Nucleus accumbens (tissue), 56 donors: ENCODE results near the gene STOX2.
"Not testable (repeated sequence)": the region's sequence is repeated elsewhere in the genome, so short reads cannot be mapped to it uniquely, and the experiment has no call there.

Experiments used
- DNase-seq, 56 donors: peaks; one replicate each; lab custom pipeline; 2025; lab: John Stamatoyannopoulos, UW

Gene STOX2

DNA sequence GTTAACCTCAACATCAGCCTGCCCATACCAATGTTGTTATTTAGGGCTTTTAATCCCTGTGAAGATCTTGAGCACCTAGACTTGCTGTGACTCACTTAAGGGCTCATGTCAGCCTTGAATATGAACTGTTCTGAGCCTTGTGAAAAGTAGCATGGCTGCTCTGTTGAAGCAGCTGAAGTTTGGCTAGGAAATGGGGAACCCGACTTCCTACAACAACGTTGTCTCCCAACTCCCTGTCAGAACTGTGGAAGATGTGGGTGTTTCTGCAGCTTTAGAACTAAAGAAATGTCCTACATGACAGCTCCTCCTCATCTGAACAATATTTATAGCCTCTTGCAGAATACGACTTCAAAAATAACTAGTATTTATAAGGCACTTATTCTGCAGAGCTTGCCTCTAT, 27.5 kb downstream of the STOX2 start:
- peak in 15 of 56 donors; percentile 4 to 68 (median 25) for DNase-seq

DNA sequence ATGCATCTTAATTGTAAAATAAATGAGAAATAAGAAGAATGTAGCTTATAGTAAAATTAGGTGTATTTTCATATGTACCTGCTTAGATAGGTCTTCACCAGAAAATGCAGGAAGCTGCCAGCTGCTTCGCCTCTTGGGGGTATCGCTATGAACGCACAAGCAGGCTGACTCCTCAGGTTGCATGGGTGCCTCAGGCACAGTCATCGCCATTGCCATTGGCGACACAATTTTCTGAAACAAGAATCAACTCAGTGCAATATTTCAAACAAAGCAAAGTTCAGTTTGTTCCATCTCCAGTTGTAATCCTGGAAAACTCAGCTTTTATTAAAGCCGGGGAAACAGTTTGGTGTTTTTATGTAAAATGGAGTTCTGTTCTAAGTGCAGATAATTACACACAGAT, 29.7 kb downstream of the STOX2 start:
- DNase-seq: no peak

DNA sequence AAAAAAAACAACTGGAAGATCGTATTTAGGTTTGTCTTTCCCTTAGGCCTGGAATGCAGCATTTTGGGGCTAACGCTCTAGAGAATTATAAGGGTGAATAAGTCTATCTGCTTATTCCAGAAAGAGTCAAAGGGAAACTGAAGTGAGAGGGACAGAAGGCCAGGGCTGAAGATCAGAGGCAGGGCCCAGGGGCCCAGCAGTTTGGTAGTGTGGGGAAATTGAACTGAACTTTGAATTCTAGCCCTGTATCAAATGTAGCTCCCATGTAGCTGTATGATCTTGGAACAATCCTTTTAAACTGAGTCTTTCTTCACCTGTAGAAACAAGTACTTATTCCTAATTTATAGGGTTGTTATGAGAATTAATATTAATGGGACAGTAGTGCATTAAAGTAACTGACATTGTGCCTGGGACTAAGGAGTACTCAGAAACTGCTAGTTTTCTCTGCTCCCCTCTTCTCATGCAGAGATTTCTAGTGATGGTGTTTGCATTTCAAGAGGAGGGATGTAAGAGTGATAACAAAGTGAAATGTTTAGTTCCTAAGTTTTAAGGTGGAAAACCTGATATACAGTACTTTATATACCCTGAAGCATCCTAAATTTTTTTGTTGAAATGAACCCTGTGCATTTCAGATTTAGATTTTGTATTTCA, 30.4 kb downstream of the STOX2 start:
- no peak for DNase-seq

DNA sequence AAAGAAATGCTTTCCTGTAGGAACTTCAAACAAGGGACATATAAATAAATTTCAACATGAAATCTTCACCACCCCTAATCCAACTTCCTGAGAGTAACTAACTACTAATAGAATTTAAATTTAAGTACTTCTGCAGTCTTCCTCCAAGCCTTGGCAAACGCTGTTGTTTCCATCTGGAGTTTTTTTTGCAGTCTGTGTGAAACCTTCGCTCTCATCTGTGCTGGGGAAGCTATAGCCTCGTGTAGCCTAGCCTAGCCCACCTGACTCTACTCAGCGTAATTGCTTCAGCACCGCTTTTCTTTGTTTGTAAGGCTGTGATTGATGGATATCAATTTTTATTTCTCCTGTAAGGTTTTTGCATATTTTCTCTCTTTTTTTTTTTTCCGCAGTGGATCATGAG, 30.9 kb downstream of the STOX2 start:
- DNase-seq: no peak

DNA sequence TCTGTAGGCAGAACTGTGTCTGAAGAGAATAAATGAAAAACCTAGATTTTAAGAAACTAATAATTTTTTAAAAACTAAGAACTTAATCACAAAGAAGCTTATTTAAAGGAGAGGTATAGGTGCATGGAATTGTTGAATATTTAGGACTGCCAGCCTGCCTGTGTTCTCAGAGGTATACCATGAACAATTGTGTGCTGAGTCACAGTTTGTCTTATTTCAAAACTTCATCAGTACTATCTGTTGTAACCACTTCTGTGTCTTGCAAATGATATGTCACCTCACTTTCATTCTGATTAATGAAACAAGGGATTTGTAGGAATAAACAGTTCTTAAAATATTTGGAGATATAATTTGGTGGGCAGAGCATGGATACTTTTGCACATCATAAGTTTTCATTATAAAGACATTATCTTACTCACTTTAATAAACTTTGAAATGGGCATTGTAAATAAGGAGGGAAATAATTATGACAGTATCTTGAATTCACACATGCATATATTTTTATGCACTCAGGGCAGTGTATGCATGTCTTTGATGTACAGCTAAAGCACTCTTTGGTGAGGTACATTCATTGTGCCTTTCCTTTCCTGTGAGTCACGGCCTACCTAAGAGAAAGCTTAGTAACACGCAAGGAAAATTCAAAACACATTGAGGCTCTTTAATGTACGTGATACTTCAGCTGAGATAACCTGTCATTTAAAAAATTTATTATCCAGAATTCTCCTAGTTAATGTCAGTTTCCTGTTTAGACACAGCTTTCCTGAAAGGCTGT, 31.7 kb downstream of the STOX2 start:
- no peak for DNase-seq

DNA sequence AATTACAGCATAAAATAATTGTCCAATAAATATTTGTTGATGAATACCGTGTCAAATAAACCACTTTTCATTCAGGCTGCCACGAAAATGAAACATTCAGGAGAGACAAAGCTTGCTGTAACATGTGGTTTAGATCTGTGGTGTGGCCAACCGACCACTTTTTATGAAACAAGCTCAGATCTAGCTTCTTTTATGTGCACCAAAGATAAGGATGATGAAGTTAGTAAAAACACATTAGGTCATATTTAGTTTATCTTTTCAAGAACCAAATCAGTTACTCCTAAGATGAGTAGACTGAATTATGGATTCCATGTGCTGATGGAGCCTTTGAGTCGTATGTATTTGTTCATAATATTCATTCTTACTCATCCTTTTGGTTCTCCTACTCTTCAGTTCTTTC, 35.8 kb downstream of the STOX2 start:
- DNase-seq: no peak

DNA sequence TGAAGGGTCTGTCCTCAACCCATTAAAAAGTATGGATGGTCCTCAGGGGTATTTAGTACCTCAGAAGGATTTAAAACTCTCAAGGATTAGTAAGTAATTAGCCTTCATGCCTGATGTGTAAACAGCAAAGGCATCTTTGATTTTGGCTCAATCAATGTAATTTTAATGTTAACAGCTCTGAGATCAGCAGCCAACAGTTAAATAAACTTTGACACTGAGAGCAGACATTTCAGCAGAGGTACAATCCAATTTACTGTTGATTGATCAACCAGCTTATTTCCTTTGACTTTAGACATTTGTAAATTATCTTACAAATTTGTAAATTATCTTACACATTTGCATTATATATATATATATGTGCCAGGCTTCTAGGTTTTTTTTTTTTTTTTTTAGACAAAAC, 36.9 kb downstream of the STOX2 start:
- no peak for DNase-seq

DNA sequence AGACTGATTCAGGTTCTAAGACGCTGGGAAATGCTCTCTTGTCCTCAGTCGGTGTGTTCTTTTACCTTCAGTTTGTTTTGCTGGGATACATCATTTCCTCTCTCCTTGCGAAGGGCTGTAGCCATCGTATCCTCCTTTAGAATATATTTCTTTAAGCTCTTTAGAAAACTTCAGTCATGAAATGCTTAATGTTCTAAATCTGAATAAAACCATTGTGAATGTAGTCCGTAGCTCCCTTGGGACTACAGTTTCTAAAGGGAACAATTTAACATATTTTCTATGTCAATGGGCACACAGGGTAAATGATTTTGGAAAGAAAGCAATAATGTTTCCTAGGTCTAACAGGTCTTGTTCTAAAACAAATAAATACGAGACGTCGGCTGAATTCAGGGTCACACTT, 40.6 kb downstream of the STOX2 start:
- DNase-seq: no peak

DNA sequence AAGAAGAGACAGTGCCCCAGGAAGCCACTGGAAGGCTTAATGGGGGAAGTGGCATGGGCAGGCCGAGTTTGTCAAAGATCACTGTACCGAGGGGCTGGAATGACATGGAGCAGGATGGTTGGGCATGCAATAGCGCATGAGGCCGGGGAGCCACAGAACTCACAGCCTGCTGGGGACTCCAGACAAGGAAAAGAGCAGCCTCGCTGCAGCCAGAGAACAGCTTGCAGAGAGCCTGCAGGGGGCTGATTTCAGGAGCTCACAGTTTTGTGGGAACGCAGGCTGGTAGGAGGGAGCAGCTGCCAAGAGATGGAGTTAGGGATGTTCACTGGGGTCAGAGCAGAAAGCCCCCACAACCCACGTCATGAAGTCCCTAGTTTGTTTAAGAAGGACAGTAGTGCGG, 45.4 kb downstream of the STOX2 start:
- no peak for DNase-seq

DNA sequence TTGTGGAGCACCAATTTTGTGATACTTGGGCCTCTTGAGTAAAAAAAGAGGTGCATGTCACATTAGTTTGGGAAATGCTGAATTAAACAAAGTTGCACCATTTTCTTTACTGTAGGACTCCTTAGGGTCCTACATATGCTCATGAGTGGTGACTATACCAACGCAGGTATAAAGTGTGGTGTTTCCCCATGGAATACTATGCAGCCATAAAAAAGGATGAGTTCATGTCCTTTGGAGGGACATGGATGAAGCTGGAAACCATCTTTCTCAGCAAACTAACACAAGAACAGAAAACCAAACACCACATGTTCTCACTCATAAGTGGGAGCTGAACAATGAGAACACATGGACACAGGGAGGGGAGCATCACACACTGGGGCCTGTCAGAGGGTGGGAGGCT, 47.5 kb downstream of the STOX2 start:
- DNase-seq: not testable (repeated sequence)

DNA sequence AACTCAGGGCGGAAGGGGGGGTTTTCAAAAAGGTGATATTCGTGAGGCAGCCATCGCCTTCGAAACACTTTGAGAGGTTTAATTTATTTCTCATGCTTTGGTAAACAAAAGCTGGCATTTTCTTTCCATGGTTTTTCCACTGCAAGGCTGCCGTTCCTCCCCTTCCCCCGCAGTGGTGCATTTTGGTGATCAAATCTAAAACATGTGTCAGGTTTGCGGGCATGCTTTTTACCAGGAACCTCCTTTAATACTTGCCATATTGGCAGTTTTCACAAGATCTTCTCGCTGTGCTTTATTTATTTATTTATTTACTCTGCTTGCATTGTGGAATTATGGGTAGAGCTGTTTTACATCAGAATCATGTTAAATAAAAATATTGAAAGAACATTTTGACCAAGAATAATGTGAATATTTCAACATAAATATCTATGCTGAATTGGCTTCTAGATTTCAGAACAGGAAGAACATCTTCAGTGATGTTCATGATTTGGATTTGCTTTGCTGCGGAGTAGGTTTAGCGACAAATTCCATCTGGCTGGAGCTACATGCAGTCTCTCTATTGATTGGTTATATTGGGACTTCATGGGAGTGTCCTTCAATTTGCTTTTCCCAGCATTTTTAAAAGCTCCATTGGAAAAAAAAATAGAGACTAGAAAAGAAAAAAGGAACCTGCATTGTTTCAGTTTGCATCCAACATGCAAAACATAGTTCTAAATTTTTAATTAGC, 54.4 kb downstream of the STOX2 start:
- peak in 2 of 56 donors; percentile 12 to 25 for DNase-seq

DNA sequence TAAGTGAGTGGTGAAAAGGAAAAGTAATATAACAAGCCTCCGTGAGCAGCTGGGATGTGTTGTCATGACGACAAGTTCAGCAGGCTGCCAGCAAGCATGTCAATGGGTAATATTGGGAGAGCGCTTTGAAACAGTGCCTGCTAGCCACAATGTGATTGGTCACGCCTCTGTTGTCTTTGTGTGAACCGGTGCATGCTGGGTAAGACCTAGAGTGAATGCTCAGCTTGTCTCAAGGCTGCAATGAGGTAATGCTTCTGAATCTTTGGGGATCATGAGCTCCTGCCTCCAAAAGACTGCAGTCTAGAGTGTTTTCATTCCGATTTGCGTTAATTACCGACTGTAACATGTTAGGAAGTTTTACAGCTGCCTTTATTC, 54.9 kb downstream of the STOX2 start:
- DNase-seq: peak; percentile 22 to 96 (median 87)

DNA sequence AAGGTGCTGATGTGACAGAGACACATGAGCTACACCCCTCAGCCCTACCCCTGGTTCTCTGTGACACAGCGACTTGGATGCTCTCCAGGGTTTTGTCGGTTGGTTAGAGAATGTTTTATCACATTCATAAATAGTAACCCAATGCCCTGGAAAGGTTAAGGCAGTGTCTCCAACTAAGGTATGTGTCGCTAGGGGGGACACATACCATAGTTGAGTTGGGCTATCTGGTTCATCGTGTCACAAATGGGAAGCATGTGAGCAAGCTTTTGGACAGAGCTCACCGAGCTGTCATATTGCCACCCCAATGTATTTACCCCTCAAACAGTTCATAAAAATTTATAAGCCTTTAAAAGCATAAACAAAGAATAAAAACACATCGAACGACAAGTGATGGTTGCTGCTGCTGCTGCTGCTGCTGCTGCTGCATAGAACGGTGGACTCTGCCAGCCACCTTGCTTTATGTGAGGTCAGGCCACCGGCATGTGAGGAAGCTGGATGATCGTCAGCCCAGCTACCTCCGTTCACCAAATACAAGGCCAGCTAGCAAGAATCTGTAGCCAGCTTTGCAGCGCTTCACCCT, 55.9 kb downstream of the STOX2 start:
- peak in 24 of 56 donors; percentile 6 to 75 (median 34) for DNase-seq

DNA sequence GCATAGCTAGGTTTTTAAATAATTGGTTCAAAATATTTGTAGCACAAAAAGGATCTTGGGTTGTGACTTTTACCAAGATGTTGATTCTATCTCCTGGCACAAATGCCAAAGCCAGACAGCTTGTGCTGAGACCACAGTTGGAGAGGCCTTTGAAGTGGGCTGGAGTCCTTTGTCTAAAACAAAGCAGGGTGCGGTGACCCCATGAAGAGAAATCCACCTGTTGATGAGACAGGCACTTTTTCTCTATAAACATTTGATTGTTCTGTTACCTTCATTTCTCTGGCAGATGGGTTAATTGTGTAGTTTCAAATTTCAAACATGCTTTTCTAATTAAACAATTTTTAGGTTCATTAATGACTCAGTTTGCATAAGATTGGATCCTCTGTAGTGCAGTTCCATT, 56.7 kb downstream of the STOX2 start:
- no peak for DNase-seq

DNA sequence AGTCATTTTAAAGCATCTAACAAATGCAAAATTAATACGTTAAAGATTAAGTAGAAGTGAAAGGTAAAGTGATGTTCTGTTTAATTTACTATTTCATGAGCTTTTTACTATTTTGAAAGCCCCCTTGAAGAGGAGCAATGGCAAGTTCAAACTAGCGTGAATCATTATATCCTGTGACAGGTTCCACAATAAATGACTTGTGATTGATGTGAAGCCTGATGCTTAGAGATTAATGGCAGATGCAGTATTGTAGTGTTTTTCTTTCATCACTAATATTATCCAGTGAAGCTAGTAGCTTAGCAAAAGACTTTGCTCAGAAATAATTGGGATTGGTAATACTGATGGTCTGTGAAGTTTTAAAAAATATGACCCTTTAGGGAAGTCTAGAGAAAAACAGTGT, 57.3 kb downstream of the STOX2 start:
- DNase-seq: no peak

DNA sequence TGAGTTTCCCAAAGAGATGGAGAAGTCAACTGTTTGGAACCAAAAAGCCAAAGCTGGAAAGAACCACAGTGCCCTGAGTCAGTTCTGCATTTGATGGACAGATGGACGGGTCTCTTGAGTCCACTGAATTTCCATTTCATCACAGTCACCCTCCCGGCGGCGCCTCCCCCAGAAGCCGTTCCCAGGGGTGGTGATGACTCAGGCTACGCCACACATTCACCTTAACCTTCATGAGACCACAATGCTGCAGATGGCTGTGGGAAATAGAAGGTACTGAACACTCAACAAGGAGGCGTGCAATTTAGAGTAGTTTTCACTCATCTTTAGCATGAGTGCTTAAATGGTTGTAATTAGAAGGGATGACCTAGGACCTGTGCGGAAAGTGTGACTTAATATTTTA, 61.3 kb downstream of the STOX2 start:
- DNase-seq: peak in 1 of 56 donors; percentile 2

DNA sequence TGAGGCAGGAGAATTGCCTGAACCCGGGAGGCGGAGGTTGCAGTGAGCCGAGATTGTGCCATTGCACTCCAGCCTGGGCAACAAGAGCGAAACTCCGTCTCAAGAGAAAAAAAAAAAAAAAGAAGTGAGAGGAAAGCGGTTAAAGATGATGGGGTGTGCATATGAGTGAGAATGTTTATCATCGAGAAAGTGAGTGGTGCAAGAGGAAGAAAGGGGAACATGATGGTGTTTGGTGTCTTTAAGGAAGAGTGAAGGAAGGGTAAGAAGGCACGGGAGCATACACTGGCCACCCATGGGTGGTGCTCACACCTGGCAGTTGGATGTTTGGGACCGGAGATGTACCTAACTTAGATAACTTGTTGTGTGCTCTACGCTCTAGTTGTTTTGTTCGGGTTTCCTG, 62.2 kb downstream of the STOX2 start:
- DNase-seq: no peak

DNA sequence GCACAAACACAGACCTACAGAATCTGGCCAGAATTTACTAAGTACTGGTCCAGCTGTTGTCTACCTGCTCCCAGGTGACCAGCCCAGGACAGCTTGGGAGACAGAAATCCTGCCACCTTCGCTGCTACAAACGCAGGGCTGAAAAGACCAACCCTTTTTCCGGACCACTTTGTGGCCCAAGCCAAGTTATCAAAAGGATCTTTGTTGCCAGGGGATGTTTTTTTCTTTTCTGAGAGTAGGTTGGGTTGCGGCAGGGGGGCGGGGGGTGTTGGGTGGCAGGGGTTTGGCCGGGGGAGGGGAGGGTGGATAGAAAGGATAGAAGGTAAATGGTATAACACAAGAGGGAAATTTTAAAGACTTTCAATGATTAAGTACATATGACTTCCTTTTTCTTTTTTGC, 63.4 kb downstream of the STOX2 start:
- no peak for DNase-seq

DNA sequence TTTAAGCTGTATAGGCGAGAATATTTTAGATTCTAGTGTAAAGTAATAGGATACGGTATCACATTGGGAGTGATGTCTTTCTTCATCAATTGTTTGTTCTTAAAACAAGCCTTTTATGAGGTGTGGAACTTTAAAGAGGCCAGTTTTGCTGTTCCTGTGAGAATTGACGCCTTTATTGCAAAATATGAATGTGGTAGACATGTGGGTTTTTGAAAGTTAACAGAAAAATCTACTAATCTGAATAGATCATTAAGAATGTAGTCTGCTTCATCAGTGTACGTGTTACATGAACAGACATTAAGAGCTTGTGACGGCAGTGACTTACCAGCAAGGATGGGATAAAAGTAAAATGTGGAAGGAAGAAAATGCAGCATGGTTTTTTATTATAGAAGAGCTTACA, 63.8 kb downstream of the STOX2 start:
- no peak for DNase-seq

DNA sequence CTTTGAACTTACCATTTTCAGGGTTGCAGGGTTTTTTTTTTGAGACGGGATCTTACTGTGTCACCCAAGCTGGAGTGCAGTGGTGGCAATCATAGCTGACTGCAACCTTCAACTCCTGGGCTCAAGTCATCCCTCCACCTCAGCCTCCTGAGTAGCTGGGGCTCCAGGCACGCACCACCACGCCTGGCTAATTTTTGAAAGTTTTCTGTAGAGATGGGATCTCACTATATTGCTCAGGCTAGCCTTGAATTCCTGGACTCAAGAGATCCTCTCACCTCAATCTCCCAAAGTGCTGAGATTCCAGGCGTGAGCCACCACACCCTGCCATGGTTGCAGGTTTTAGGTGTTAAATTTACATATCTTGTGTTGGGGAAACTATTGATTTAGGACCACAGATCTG, 64.5 kb downstream of the STOX2 start:
- no peak for DNase-seq

DNA sequence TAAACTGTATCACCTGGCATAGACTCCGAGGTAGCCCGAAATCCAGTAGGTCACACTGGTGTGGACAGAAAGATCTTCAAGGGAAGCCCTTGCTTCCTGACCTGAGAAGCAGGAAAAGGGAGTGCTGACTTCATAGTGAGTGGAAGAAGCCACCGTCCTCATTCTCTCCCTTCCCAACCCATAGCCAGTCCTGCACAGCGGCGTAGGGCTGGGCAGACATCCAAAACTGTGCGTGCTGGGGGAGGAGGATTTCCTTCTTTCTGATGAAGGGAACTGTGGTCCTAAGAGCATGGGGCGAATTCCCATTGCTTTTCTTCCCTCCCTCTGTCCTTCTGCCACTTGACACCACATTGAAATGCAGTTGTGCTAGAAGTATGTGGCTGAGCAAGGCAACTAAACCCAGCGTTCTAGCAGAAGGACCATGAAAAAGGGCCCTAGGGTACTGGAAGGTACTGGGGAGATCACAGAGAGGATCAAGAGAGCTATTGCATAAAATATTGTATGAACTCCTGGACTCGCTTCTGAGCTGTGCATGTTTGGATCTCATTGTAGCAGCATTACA, 66.9 kb downstream of the STOX2 start:
- DNase-seq: peak in 21 of 56 donors; percentile 11 to 60 (median 29)
